Right ventricle myocardium inferior (tissue), 1 donor: Measurements from ENCODE around the gene JAK1. TPM values are rescaled to one million over a fixed set of nuclear protein-coding genes. Genes with fewer than 3 reads are reported as not detected.

ENCODE experiments used
- total RNA-seq: library from RNA; stranded (reverse); fragmentation: NEBNext Ultra II Directional; extraction: Animal tissue kit (Norgen Biotek cat#: 25700); gene quantifications from one replicate; pipeline ENCODE4 v1.2.1, GENCODE V29; 2021
- donor health status: DM: no; HTN: yes; CAD: no; lungs with severe emphysema.

Gene JAK1
- total RNA-seq, 1 donor from 2014 or later = 87.3 TPM

Other genes with a start within 250 kb of the JAK1 start
- 30.1 TPM for gene RAVER2, start 221.5 kb downstream of the JAK1 start, total RNA-seq
- gene AK4, start 181.7 kb upstream of the JAK1 start, total RNA-seq = 153 TPM